ENCODE measurements around the gene TMEM165.

DNA sequence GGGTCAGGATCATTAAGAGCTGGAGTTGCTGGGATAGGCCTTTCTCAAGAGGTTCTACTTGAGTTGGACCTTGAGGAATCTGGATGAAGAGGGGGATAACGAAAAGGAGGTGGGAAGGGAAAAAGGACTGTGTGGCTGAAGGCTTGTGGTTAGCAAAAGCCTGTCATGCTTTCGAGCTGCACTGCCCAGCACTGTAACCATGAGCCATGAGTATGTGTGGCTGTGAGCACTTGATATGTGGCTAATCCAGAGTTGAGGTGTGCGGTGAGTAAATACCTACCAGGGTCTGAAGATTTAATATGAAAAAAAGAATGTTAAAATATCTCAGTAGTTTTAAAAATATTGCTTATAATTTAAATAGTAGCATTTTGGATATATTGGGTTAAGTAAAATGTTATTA, 11.4 kb downstream of the TMEM165 start:
- TF ChIP-seq EZH2 (IDR thresholded peaks at IDR 0.05; ENCODE audit: low read length, missing control alignments): no peak
- TF ChIP-seq, protein P1, sequence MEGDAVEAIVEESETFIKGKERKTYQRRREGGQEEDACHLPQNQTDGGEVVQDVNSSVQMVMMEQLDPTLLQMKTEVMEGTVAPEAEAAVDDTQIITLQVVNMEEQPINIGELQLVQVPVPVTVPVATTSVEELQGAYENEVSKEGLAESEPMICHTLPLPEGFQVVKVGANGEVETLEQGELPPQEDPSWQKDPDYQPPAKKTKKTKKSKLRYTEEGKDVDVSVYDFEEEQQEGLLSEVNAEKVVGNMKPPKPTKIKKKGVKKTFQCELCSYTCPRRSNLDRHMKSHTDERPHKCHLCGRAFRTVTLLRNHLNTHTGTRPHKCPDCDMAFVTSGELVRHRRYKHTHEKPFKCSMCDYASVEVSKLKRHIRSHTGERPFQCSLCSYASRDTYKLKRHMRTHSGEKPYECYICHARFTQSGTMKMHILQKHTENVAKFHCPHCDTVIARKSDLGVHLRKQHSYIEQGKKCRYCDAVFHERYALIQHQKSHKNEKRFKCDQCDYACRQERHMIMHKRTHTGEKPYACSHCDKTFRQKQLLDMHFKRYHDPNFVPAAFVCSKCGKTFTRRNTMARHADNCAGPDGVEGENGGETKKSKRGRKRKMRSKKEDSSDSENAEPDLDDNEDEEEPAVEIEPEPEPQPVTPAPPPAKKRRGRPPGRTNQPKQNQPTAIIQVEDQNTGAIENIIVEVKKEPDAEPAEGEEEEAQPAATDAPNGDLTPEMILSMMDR (conservative IDR thresholded peaks at IDR 0.05 in 1 of 2, IDR thresholded peaks at IDR 0.05 in 1 of 2; ENCODE audit: low read depth in 1 of 2, low read length in 2 of 2): no peak

Data from fibroblast of lung (primary cell).